ENCODE measurements around the gene PDGFRB. TPM values are rescaled to one million over a fixed set of nuclear protein-coding genes. Genes with fewer than 3 reads are reported as not detected.

Gene PDGFRB
- polyA plus RNA-seq, 2 of the 4 experiments (the other 2 are of a cell fraction): 0.22 TPM

DNA sequence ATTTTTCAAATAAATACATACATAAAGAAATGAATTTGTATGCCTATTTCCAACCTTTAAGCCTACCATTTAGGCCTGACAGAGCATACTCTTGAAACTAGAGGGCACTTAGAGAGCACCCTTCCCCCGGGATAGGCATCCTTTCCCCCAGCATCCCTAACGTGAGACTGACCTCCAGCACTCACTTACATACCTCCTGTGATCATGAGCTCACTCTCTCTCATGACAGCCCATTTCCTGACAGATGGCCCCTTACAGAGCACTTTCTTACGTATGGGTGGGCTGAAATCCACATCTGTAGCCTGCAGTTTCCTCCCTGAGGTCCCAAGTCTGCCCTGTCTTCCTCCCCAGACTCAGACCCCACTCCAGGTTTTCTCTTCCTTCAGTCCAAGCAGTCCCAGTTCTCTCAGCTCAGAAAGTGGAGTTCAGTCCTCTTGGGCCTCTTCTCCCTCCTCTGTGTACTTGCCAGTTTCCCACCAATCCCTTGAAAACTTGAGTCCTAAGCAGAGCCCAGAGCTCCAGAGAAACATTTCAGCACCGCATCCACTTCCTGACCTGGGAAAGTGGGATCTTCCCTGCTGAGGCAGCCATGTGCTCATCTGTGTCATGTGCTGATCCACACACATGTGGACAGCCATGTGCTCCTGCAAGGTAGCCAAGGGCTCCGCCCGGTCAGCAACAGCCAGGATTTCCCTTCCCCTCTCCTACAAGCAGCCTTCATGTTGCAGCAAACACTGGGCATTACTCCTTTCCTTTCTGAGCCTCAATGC lies 8.8 kb upstream of the PDGFRB start (continued):
- TF ChIP-seq POLR2A (IDR thresholded peaks at IDR 0.05; ENCODE audit: low read length): no peak
- no peak for TF ChIP-seq MAFK (IDR thresholded peaks at IDR 0.05; ENCODE audit: partially characterized antibody)
- no peak for TF ChIP-seq HOXB5 (CRISPR knock-in tag; IDR thresholded peaks at IDR 0.05)
- TF ChIP-seq RAD21 (conservative IDR thresholded peaks at IDR 0.05 in 1 of 2, IDR thresholded peaks at IDR 0.05 in 1 of 2): no peak
- no peak for TF ChIP-seq EP300 (IDR thresholded peaks at IDR 0.05)
- no peak for TF ChIP-seq EHF (CRISPR knock-in tag; IDR thresholded peaks at IDR 0.05)

- DNase-seq (ENCODE audit: low read depth in 1 of 2, low spot score in 1 of 2) (no peak), ATAC-seq (no peak), FAIRE-seq (no peak)
- CTCF ChIA-PET: interaction anchor here (0.6 to 8.8 kb wide), 8 partner anchors 12 to 187 kb away, joined by 3 to 140 read pairs (median 11); no protein-coding TSS in a partner anchor
- TF ChIP-seq GATA3 (IDR thresholded peaks at IDR 0.05; ENCODE audit: borderline replicate concordance) (no peak), KDM5A (IDR thresholded peaks at IDR 0.05) (no peak), RCOR1 (IDR thresholded peaks at IDR 0.05; ENCODE audit: low read depth, low read length) (no peak), PBX3 (IDR thresholded peaks at IDR 0.05) (no peak), BHLHE40 (IDR thresholded peaks at IDR 0.05; ENCODE audit: low read depth, low read length) (no peak)
- Histone ChIP-seq H3K27ac (peak overlapping the region in 1 of 2 experiments; percentile 61; a peak in 2 of 6 replicates), H3K9me3 (no peaks in the 10 kb centered on the region), H3K4me2 (no peak overlapping the region), H3K4me1 (peaks cover 8% of the 10 kb centered on the region; the same call in 1 of the 3 replicates), H3K4me3 (no peak overlapping the region)
- POLR2A ChIA-PET: no interaction called here
- 80% methylated on average over 13 of the region's 13 CpGs for WGBS (ENCODE audit: missing lambda C conversion rate)
These were observed 8.0 kb upstream of the PDGFRB start for GRCh38 chr5:150163547-150164059.

GRCh38 chr5:150163035-150163434 lies 7.4 kb upstream of the PDGFRB start:
- Histone ChIP-seq H3K4me2 (no peak overlapping the region), H3K27ac (peak overlapping the region in 1 of 2 experiments; percentile 61; a peak in 1 of 6 replicates), H3K9me3 (no peaks in the 10 kb centered on the region), H3K4me3 (no peak overlapping the region), H3K4me1 (peaks cover 8% of the 10 kb centered on the region; the same call in 1 of the 3 replicates)
- DNase-seq (ENCODE audit: low read depth in 1 of 2, low spot score in 1 of 2) (no peak), FAIRE-seq (no peak), ATAC-seq (no peak)
- 60% methylated on average over 3 of the region's 3 CpGs for WGBS (ENCODE audit: missing lambda C conversion rate)
- TF ChIP-seq SMC3 (IDR thresholded peaks at IDR 0.05) (no peak), GATA3 (IDR thresholded peaks at IDR 0.05; ENCODE audit: borderline replicate concordance) (no peak), JUN (IDR thresholded peaks at IDR 0.05) (no peak), ZSCAN20 (CRISPR knock-in tag; IDR thresholded peaks at IDR 0.05) (no peak), PHF8 (IDR thresholded peaks at IDR 0.05; ENCODE audit: borderline replicate concordance, low read depth) (no peak)
- CTCF ChIA-PET: interaction anchor here (0.6 to 8.8 kb wide), 19 partner anchors 11 to 272 kb away, joined by 3 to 140 read pairs (median 6); no protein-coding TSS in a partner anchor
- POLR2A ChIA-PET: no interaction called here

DNA sequence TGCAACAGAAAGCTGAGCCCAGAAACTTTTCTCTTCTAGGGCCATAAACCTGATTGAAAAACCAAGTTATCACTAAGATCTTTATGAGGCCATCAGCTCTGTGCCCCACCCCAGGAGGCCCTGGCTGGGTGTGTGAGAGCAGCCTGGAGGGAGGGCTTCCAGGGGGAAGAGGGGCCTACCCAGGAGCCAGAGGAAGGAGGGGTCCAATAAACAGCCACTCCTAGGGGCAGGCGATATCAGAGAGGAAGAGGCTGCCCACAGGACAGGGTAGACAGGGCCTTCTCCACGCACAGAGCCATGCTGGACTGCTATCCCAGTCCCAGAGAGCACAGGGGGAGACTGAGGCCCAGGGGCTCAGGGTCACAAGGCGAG lies 6.5 kb upstream of the PDGFRB start:
- WGBS (ENCODE audit: missing lambda C conversion rate): 87% methylated on average over 3 of the region's 3 CpGs
- no peak for FAIRE-seq
- Histone ChIP-seq H3K4me3 (no peak overlapping the region), H3K9me3 (no peaks in the 10 kb centered on the region), H3K4me2 (no peak overlapping the region), H3K4me1 (peaks cover 8% of the 10 kb centered on the region; the same call in 1 of the 3 replicates), H3K27ac (peak overlapping the region in 1 of 2 experiments; percentile 79; a peak in 1 of 6 replicates)
- ChIA-PET POLR2A (no interaction called here), CTCF (interaction anchor here (0.7 to 8.8 kb wide), 28 partner anchors 12 to 275 kb away, joined by 3 to 140 read pairs (median 4); no protein-coding TSS in a partner anchor)
- no peak for ATAC-seq
- TF ChIP-seq HES2 (IDR thresholded peaks at IDR 0.05) (no peak), CHD2 (IDR thresholded peaks at IDR 0.05; ENCODE audit: low read length, partially characterized antibody) (no peak), CHD4 (IDR thresholded peaks at IDR 0.05; ENCODE audit: borderline replicate concordance) (no peak), HDAC2 (IDR thresholded peaks at IDR 0.05) (no peak), PHF8 (IDR thresholded peaks at IDR 0.05; ENCODE audit: borderline replicate concordance, low read depth) (no peak), NFE2L2 (conservative IDR thresholded peaks at IDR 0.05; ENCODE audit: low read length) (no peak), MAFK (IDR thresholded peaks at IDR 0.05; ENCODE audit: partially characterized antibody) (no peak), E2F6 (IDR thresholded peaks at IDR 0.05; ENCODE audit: borderline replicate concordance, low read depth) (no peak), HEYL (CRISPR knock-in tag; IDR thresholded peaks at IDR 0.05) (no peak), JUNB (IDR thresholded peaks at IDR 0.05) (no peak), KDM1A (IDR thresholded peaks at IDR 0.05; ENCODE audit: low read depth) (no peak), RARB (CRISPR knock-in tag; IDR thresholded peaks at IDR 0.05) (no peak)
- TF ChIP-seq, protein P1, sequence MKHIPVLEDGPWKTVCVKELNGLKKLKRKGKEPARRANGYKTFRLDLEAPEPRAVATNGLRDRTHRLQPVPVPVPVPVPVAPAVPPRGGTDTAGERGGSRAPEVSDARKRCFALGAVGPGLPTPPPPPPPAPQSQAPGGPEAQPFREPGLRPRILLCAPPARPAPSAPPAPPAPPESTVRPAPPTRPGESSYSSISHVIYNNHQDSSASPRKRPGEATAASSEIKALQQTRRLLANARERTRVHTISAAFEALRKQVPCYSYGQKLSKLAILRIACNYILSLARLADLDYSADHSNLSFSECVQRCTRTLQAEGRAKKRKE (CRISPR knock-in tag; IDR thresholded peaks at IDR 0.05; ENCODE audit: low read depth): no peak
- TF ChIP-seq, protein P2, sequence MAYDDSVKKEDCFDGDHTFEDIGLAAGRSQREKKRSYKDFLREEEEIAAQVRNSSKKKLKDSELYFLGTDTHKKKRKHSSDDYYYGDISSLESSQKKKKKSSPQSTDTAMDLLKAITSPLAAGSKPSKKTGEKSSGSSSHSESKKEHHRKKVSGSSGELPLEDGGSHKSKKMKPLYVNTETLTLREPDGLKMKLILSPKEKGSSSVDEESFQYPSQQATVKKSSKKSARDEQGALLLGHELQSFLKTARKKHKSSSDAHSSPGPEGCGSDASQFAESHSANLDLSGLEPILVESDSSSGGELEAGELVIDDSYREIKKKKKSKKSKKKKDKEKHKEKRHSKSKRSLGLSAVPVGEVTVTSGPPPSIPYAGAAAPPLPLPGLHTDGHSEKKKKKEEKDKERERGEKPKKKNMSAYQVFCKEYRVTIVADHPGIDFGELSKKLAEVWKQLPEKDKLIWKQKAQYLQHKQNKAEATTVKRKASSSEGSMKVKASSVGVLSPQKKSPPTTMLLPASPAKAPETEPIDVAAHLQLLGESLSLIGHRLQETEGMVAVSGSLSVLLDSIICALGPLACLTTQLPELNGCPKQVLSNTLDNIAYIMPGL (CRISPR knock-in tag; IDR thresholded peaks at IDR 0.05; ENCODE audit: borderline replicate concordance): no peak
- no peak for DNase-seq (ENCODE audit: low read depth in 1 of 2, low spot score in 1 of 2)

Data from A549 (cell line).